Colonic mucosa (tissue), 4 donors: ENCODE measurements around the gene USB1. TPM values are rescaled to one million over a fixed set of nuclear protein-coding genes. Genes with fewer than 3 reads are reported as not detected.

Source experiments
- DNase-seq: peaks from one replicate; pipeline ENCODE4 v3.0.0-alpha.2; 2020
- H3K27ac ChIP-seq: fragments of 200-600 bp; one replicate; pipeline ENCODE4 v1.8.0; 2021
- H3K27me3 ChIP-seq: fragments of 200-600 bp; one replicate; pipeline ENCODE4 v1.8.0; 2021
- H3K36me3 ChIP-seq: fragments of 200-600 bp; one replicate; pipeline ENCODE4 v1.8.0; 2021
- H3K4me1 ChIP-seq: fragments of 200-600 bp; one replicate; pipeline ENCODE4 v1.8.0; 2021; ENCODE audit warnings: mild to moderate bottlenecking
- H3K4me3 ChIP-seq: fragments of 200-600 bp; one replicate; pipeline ENCODE4 v1.8.0; 2021
- H3K9ac ChIP-seq, 2 donors: one replicate each; pipeline ENCODE4 v1.7.0; 2013; ENCODE audit warnings: control low read depth in 2 of 2, low read depth in 2 of 2, low read length in 2 of 2
- H3K9me3 ChIP-seq: fragments of 200-600 bp; one replicate; pipeline ENCODE4 v1.8.0; 2021
- CTCF ChIP-seq: fragments of 200-600 bp; IDR thresholded peaks from one replicate; pipeline ENCODE4 v1.8.0; 2022; ENCODE audit warnings: antibody characterized with exemption, mild to moderate bottlenecking
- intact Hi-C: fragments of 100-400 bp; cut with DNase I; formaldehyde crosslinking; loops from one replicate; pipeline ENCODE4 v1.14.1; 2022
- total RNA-seq, 2 donors: library from RNA; stranded (reverse); fragmentation: NEBNext Ultra II Directional in 1 of 2; extraction: Animal tissue kit (Norgen Biotek cat#: 25700) in 1 of 2; gene quantifications; one replicate each; pipeline ENCODE4 v1.2.1, GENCODE V29; 2021
- donor health status: healthy.
- donor health status: DM: no; HTN: no; CAD: no.
- donor health status: DM: no; HTN: no; CAD: no.

The USB1 gene
- total RNA-seq, 2 donors from 2014 or later, result 34.2 to 49.8 TPM

GRCh38 chr16:58012481-58012880 lies 11.3 kb downstream of the USB1 start:
- Histone ChIP-seq H3K27ac (no peak overlapping the region), H3K36me3 (no peaks in the 10 kb centered on the region), H3K27me3 (no peaks in the 10 kb centered on the region), H3K4me3 (no peak overlapping the region), H3K9me3 (no peaks in the 10 kb centered on the region), H3K4me1 (no peaks in the 10 kb centered on the region), H3K9ac (no peak overlapping the region)
- DNase-seq, result no peak
- no peak for TF ChIP-seq CTCF
- intact Hi-C loops, result no loop called here

- H3K4me3 ChIP-seq, result no peak overlapping the region
- no peaks in the 10 kb centered on the region for H3K9me3 ChIP-seq
- TF ChIP-seq CTCF, result no peak
- intact Hi-C loops, result no loop called here
- H3K27me3 ChIP-seq, result no peaks in the 10 kb centered on the region
- H3K4me1 ChIP-seq, result no peaks in the 10 kb centered on the region
- no peaks in the 10 kb centered on the region for H3K36me3 ChIP-seq
- no peak for DNase-seq
- H3K27ac ChIP-seq, result no peak overlapping the region
- H3K9ac ChIP-seq, result no peak overlapping the region
These were observed 12.2 kb downstream of the USB1 start for GRCh38 chr16:58013201-58013956.

- no peaks in the 10 kb centered on the region for H3K36me3 ChIP-seq
These were observed 15.7 kb downstream of the USB1 start for GRCh38 chr16:58016840-58017446.

GRCh38 chr16:58018803-58019202 lies 17.6 kb downstream of the USB1 start:
- intact Hi-C loops, result no loop called here
- Histone ChIP-seq H3K9me3 (no peaks in the 10 kb centered on the region), H3K36me3 (no peaks in the 10 kb centered on the region), H3K27me3 (no peaks in the 10 kb centered on the region), H3K4me1 (peaks cover 13% of the 10 kb centered on the region), H3K9ac (no peak overlapping the region), H3K4me3 (no peak overlapping the region), H3K27ac (no peak overlapping the region)
- no peak for TF ChIP-seq CTCF
- no peak for DNase-seq

More at GRCh38 chr16:58016840-58017446, 15.7 kb downstream of the USB1 start:
- no peak overlapping the region for H3K4me3 ChIP-seq
- no peak overlapping the region for H3K27ac ChIP-seq
- no peaks in the 10 kb centered on the region for H3K4me1 ChIP-seq
- H3K9me3 ChIP-seq, result no peaks in the 10 kb centered on the region
- DNase-seq, result no peak
- no peak overlapping the region for H3K9ac ChIP-seq
- H3K27me3 ChIP-seq, result no peaks in the 10 kb centered on the region
- TF ChIP-seq CTCF, result no peak
- intact Hi-C loops, result no loop called here

- Histone ChIP-seq H3K4me1 (peaks cover 17% of the 10 kb centered on the region), H3K36me3 (no peaks in the 10 kb centered on the region), H3K4me3 (no peak overlapping the region), H3K27me3 (no peaks in the 10 kb centered on the region), H3K9me3 (no peaks in the 10 kb centered on the region), H3K9ac (no peak overlapping the region), H3K27ac (no peak overlapping the region)
- DNase-seq, result no peak
- no peak for TF ChIP-seq CTCF
- intact Hi-C loops, result loop anchor here (5.0 kb wide), 1 partner anchor 287 kb away; no protein-coding TSS in a partner anchor
These were observed 18.8 kb downstream of the USB1 start for GRCh38 chr16:58019866-58020538.
